A673 (cell line): ENCODE data around the gene RAB1B. TPM values are rescaled to one million over a fixed set of nuclear protein-coding genes. Genes with fewer than 3 reads are reported as not detected.

Experiments
- BruUV-seq: library from RNA; stranded (reverse); fragments of 400-500 nt; replicated peaks from 2 replicates; lab custom pipeline; 2021; lab: Mats Ljungman, UMichigan
- CTCF ChIA-PET: fragments of 300-600 bp; sonication (Branson Sonifier 250); formaldehyde crosslinking; loops from one replicate; lab custom pipeline; 2022; ENCODE audit warnings: antibody characterized with exemption; lab: Charles Lee
- POLR2A ChIA-PET: fragments of 300-600 bp; sonication (Branson Sonifier 250); formaldehyde crosslinking; loops from one replicate; lab custom pipeline; 2022; ENCODE audit warnings: antibody characterized with exemption; ENCODE audit not compliant: low non-redundant PET; lab: Charles Lee
- DNase-seq: peaks from one replicate; pipeline ENCODE4 v3.0.0-alpha.2; 2015; ENCODE audit warnings: low spot score
- H3K27ac ChIP-seq: fragments of 200-600 bp; sonication (generic); 2 replicates; pipeline ENCODE4 v1.5.1; 2016; ENCODE audit warnings: mixed run types, low read depth, mild to moderate bottlenecking, mixed read lengths, antibody characterized with exemption, low read length; ENCODE audit not compliant: poor library complexity, severe bottlenecking
- H3K27me3 ChIP-seq: fragments of 200-600 bp; sonication (generic); replicated peaks from 2 replicates; pipeline ENCODE4 v1.6.1; 2017; ENCODE audit warnings: mixed run types, low read depth, mild to moderate bottlenecking, mixed read lengths, antibody characterized with exemption, low read length; ENCODE audit not compliant: insufficient read depth, poor library complexity
- H3K36me3 ChIP-seq: fragments of 200-600 bp; sonication (generic); 2 replicates; pipeline ENCODE4 v1.6.1; 2016; ENCODE audit warnings: mixed run types, mild to moderate bottlenecking, mixed read lengths, antibody characterized with exemption, low read length; ENCODE audit not compliant: insufficient read depth, poor library complexity, severe bottlenecking
- H3K4me1 ChIP-seq: fragments of 200-600 bp; sonication (generic); 2 replicates; pipeline ENCODE4 v1.6.1; 2017; ENCODE audit warnings: mixed run types, mild to moderate bottlenecking, mixed read lengths, antibody characterized with exemption, low read length; ENCODE audit not compliant: insufficient read depth, poor library complexity, severe bottlenecking
- H3K4me3 ChIP-seq: fragments of 200-600 bp; sonication (generic); 2 replicates; pipeline ENCODE4 v1.5.1; 2016; ENCODE audit warnings: low read depth, mixed run types, mild to moderate bottlenecking, mixed read lengths, low read length; ENCODE audit not compliant: poor library complexity, severe bottlenecking
- H3K9me3 ChIP-seq: fragments of 200-600 bp; sonication (generic); 2 replicates; pipeline ENCODE4 v1.6.1; 2016; ENCODE audit warnings: mixed run types, low read depth, mild to moderate bottlenecking, mixed read lengths, antibody characterized with exemption, low read length; ENCODE audit not compliant: poor library complexity, severe bottlenecking
- CTCF ChIP-seq: fragments of 300-800, 200-600 bp; sonication (generic); conservative IDR thresholded peaks from 2 replicates; pipeline ENCODE4 v1.5.1; 2017; ENCODE audit warnings: low read depth, mild to moderate bottlenecking, antibody characterized with exemption, low read length, moderate library complexity, mixed read lengths
- EZH2 ChIP-seq: fragments of 200-600 bp; sonication (generic); IDR thresholded peaks from 2 replicates; pipeline ENCODE4 v1.6.1; 2017; ENCODE audit warnings: borderline replicate concordance, low read depth, mild to moderate bottlenecking, mixed read lengths, antibody characterized with exemption, low read length; ENCODE audit not compliant: poor library complexity, severe bottlenecking
- intact Hi-C: fragments of 100-400 bp; cut with micrococcal nuclease; formaldehyde crosslinking; loops from one replicate; pipeline ENCODE4 v1.10.0; 2022; ENCODE audit not compliant: unreplicated experiment
- total RNA-seq: library from RNA; stranded (reverse); gene quantifications from 2 replicates; pipeline ENCODE4 v1.2.3, GENCODE V29; 2021

Gene RAB1B
- total RNA-seq, 1 experiment from 2014 or later, result 186 TPM

- Histone ChIP-seq H3K9me3 (no peaks in the 10 kb centered on the region), H3K36me3 (peaks cover 3% of the 10 kb centered on the region), H3K4me1 (no peaks in the 10 kb centered on the region), H3K27ac (no peak overlapping the region), H3K4me3 (no peak overlapping the region), H3K27me3 (no peaks in the 10 kb centered on the region)
- ChIA-PET CTCF (interaction anchor here (0.6 kb wide), 1 partner anchor 61 kb away, joined by 3 read pairs; no protein-coding TSS in a partner anchor), POLR2A (no interaction called here)
- TF ChIP-seq EZH2, result no peak
- TF ChIP-seq CTCF, result no peak
- intact Hi-C loops, result loop anchor here (5.0 kb wide), 1 partner anchor 107 kb away; no protein-coding TSS in a partner anchor
- no peak for DNase-seq
- BruUV-seq, result no TSS peak
Measured at GRCh38 chr11:66219846-66220565, 48.4 kb upstream of the RAB1B start.

GRCh38 chr11:66220566-66220935 is 47.9 kb upstream of the RAB1B start:
- no peak overlapping the region for H3K4me3 ChIP-seq
- no peak for DNase-seq
- no TSS peak for BruUV-seq
- H3K9me3 ChIP-seq, result no peaks in the 10 kb centered on the region
- no peaks in the 10 kb centered on the region for H3K27me3 ChIP-seq
- H3K4me1 ChIP-seq, result no peaks in the 10 kb centered on the region
- ChIA-PET POLR2A (no interaction called here), CTCF (interaction anchor here (0.6 kb wide), 1 partner anchor 61 kb away, joined by 3 read pairs; no protein-coding TSS in a partner anchor)
- intact Hi-C loops, result loop anchor here (5.0 kb wide), 1 partner anchor 107 kb away; no protein-coding TSS in a partner anchor
- peaks cover 3% of the 10 kb centered on the region for H3K36me3 ChIP-seq
- no peak overlapping the region for H3K27ac ChIP-seq
- TF ChIP-seq EZH2, result no peak
- no peak for TF ChIP-seq CTCF

- Histone ChIP-seq H3K27ac (no peak overlapping the region), H3K27me3 (no peaks in the 10 kb centered on the region), H3K9me3 (no peaks in the 10 kb centered on the region), H3K36me3 (peaks cover under 1% of the 10 kb centered on the region), H3K4me3 (no peak overlapping the region), H3K4me1 (no peaks in the 10 kb centered on the region)
- ChIA-PET POLR2A (no interaction called here), CTCF (interaction anchor here (0.6 kb wide), 1 partner anchor 62 kb away, joined by 3 read pairs; no protein-coding TSS in a partner anchor)
- BruUV-seq, result no TSS peak
- intact Hi-C loops, result loop anchor here (5.0 kb wide), 1 partner anchor 106 kb away; no protein-coding TSS in a partner anchor
- no peak for DNase-seq
- TF ChIP-seq CTCF (no peak), EZH2 (no peak)
Measured at GRCh38 chr11:66221012-66221411, 47.4 kb upstream of the RAB1B start.
